Activated gamma-delta T cell treated with Interleukin-2 at 50 U/mL for 16 hours (primary cell): ENCODE results near the gene RNF38.
"Not testable (repeated sequence)": the region's sequence is repeated elsewhere in the genome, so short reads cannot be mapped to it uniquely, and the experiment has no call there.

ENCODE experiments used
- DNase-seq: peaks from one replicate; pipeline ENCODE4 v3.0.0-alpha.2; 2020

The RNF38 gene

DNA sequence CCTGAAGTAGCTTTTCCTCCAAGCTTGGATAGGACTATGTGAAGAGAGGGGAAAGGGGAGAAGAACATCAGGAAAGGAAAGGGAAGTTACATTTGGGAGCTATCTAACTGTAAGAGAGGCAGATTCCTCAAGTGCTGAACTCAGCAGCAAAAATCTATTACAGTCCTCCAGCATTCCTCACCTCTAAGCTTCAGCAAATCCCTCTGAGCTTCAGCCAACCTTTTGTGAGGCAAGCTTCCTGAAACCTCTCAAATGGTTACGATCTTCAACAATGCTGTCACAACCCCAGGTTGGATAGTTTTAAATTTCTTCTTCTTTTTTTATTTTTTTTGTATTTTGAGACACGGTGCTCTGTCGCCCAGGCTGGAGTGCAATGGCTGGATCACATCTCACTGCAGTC is 2.5 kb upstream of the RNF38 start:
- no peak for DNase-seq

DNA sequence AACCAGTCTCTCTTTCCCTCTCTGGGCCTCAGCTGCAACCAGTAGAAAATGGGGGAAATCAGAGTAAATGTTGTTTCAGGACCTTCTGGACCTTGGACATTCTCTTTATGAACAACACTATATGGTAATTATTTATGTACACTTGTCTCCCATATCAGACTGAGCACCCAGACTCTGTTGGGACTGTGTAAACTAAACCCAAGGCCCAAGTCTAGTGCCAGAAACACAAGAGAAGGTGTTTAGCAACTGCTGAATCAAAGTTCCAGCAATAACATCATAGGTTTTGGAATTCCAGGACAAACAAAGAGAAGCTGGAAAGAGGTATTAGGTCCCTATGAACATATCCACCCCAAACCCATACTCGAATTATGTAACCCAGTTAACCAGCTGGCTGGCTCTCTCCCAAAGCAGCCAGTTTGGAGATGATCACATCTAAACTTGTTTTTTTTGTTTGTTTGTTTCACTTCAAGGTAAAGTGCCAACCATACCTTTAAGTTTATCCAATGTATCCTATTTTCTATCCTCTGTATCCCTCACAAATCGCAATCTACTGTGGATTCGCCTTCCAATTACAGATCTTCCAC is 1.9 kb upstream of the RNF38 start:
- DNase-seq: no peak

DNA sequence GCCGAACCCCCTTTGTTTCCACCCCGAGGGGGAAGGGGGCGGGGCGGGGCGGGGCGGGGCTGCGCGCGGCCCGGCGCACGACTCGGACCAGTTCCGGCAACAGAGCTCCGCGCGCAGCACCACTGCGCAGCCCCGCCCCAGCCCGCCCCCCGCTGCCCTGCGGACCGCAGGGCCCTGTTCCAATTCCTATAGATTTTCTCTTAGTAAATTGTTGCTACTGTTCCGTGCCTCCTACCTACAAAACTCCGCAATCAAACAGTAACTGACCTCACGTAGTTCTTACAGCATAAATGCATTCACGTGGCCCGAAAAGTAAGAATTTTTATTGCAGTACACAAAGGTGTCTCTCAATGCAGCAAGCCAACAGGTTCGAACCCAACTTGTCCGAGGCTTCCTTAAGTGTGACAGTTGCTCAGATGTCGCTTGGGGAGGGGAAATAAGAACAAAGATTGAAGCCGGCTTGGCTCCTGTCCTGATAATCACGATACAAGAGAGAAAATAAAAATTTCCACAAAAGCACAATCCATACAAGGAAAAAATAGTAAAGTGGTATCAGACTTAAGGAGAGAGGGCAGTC is 1.2 kb upstream of the RNF38 start:
- DNase-seq: no peak

DNA sequence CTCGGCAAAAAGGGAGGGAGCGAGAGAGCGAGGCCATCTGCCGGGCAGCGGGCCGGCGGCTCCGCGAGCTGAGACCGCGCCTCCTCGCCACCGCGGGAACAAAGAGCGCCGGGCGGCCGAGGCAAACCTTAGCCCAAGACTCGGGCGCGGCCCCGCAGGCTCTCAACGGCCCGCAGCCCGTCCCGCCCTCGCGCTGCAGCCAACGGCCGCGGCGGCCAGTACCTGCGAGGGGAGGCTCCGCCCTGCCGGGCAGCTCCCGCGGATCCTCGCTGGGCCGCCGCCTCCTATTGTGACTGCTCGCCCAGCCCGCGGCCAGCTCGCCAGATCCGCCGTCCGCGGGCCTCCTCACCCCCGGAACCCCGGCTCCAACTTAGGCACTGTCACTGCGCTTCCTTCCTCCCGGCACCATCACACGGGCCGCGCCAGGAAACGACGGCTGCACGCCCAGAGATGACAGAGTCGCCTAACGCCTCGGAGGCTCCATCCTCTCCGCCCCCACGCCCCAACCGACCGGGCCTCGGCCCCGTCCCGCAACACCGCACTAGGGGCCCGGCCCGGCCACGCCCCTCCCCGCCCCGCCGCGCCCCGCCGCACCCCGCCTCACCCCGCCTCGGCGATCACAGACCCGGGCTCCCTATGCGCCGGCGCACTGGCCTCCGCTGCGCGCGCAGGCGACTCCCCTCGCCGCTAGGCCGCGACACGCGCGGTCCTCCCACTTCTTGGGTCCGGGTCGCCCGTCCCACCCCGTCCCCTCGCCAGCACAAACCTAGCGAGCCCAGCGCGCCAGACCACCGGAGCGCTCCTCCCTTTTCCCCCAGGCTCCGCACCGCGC is 479 bp upstream of the RNF38 start:
- peak; percentile 89 for DNase-seq

DNA sequence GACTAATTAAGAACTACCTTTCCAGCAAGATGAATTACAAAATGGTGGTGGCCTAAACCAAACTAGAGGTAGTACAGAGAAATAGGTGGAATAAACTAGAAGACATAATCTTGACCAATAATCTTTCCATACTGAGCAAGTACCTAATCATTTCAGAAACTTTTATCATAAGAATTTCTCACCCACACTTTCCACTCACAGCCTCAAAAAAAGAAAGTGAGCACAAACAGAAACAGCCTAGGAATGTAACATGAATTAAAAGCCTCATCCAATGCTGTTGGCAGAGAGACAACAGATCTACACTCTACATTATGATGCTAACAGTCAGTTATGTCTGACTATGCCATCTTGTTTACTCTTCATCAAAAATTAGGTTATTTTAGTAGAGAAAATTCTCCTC is 1.3 kb downstream of the RNF38 start:
- DNase-seq: no peak

DNA sequence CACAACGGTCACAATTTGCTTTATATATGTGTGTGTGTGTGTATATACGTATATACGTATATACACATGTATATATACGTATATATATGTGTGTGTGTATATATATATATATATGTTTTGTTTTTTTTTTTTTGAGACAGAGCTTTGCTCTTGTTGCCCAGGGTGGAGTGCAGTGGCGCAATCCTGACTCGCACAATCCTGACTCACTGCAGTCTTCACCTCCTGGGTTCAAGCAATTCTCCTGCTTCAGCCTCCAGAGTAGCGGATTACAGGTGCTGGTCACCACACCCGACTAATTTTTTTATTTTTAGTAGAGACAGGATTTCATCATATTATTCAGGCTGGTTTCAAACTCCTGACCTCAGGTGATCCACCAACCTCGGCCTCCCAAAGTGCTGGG is 3.1 kb downstream of the RNF38 start:
- no peak for DNase-seq

DNA sequence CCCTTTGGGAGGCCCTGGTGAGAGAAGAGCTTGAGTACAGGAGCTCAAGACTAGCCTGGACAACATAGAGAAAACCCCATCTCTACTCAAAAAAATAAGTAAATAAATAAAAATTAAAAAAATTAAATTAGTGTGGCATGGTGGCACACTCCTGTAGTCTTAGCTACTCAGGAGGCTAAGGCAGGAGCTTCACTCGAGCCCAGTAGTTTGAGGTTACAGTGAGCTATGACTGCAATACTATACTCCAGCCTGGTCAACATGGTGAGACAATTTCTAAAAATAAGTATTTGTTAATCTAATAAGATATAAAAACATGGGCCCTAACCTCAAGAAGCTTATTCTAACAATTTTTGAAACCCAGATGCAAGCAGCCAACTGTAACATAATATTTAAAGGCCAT is 7.6 kb downstream of the RNF38 start:
- DNase-seq: no peak

DNA sequence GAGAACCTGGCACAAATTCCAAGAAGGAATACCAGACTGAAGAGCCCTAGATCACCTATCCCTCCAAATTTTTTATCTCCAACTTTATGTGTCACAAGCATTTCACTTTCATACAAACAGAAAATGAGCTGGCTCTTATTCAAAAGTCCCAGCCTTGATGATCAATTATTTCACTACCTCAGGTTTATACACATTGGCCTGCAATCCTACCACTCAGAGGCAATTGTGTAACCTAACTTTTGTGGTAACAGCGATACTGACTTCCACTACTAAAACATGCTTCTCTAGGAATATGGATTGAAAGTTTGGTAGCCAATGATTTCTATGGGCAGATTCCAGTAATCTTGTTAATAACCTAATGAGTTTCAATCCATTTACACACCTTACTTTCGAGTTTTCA is 10.5 kb downstream of the RNF38 start:
- DNase-seq: no peak

DNA sequence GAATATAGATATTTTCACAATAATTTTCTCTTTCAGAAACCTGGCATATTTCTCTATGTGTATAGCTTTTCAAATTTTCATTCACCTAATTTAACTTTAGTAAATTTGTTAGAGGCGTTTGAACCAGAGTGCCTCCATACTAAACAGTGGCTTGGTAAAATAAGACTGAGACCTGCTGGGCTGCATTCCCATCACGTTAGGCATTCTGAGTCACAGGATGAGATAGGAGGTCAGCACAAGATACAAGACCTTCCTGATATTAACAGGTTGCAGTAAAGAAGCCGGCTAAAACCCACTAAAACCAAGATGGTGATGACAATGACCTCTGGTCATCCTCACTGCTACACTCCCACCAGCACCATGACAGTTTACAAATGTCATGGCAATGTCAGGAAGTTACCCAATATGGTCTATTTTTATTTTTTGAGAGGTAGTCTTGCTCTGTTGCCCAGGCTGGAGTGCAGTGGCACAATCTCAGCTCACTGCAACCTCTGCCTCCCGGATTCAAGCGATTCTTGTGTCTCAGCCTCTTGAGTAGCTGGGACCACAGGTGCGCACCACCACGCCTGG is 13.6 kb downstream of the RNF38 start:
- DNase-seq: not testable (repeated sequence)

DNA sequence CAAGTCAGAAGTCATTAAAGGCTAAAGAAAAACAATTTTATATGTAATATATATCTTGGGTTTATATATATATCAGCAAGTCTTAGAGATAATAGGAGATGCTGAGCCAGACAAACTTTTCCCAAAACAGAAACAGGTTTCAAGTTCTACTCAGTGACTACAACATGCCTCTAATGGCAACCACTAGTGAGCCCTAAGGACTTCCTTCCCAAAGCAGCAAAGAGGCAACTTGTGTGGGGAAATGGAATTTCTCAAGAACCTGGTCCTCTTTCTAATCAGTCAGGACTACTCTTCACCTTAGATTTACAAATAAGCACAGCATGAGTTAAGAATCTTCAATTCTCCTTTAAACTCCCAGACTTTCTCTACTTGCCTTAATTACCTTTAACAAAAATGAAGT is 17.6 kb downstream of the RNF38 start:
- DNase-seq: no peak

DNA sequence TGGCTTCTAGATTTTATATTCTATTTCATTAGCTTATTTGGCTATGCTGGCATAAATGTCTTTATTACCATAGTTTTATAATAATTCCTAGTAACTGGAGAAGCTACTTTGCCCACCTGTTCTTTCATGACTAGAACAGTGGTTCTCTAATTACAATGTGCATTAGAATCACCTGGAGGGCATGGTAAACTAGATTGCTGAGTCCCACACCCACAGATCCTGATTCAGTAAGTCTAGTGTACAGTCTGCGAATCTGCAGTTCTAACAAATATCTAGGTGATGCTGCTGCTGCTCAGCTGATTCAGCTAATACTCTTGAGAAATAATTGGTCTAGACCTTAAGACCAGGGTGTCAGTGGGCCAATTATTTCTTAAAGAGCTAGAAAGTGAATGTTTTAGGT is 35.5 kb downstream of the RNF38 start:
- no peak for DNase-seq

DNA sequence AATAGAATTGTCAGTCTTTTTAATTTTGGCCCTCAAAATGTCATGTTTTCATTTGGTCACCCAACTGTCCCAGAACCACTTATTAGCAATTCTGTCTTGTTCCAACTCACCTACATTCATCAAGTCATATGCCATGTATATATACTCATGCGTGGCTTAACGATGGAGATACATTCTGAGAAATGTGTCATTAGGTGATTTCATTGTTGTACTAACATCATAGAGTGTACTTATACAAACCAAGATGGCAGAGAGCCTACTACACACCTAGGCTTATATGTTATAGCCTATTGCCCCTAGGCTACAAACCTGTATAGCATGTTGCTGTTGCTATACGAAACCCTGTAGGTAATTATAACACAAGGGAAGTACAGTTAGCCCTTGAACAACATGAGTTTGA is 36.6 kb downstream of the RNF38 start:
- DNase-seq: no peak

DNA sequence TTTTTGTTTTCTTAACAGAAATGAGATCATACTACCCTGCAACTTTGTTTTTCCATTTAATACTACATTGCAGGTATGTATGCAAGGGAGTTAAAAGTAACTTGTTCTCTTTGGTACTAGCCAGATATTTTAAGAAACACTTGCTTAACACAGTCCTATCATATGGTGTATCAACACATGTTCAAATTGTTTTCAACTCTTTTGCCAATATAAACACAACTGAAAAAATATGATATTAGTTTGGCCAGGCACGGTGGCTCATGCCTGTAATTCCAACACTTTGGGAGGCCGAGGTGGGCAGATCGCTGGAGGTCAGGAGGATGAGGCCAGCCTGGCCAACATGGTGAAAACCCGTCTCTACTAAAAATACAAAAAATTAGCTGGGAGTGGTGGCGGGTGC is 41.6 kb downstream of the RNF38 start:
- no peak for DNase-seq

DNA sequence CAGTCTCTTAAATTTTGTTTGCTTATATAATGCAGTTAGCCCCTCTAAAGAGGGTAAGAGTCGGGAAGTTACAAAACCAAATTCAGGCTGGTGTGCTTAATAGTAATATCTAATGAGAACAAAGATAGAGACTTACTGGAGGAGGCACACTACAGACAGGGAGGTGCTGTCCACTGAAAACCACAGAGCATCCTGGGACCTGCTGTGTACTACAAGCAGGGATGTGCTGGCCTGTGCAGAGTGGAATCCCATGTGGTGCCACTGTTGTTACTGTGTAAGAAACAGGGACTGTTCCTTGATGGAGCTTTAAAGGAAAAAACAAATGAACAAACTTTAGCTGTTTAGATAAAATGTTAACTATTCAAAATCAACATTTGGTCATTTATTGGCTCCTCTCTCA is 42.4 kb downstream of the RNF38 start:
- no peak for DNase-seq

DNA sequence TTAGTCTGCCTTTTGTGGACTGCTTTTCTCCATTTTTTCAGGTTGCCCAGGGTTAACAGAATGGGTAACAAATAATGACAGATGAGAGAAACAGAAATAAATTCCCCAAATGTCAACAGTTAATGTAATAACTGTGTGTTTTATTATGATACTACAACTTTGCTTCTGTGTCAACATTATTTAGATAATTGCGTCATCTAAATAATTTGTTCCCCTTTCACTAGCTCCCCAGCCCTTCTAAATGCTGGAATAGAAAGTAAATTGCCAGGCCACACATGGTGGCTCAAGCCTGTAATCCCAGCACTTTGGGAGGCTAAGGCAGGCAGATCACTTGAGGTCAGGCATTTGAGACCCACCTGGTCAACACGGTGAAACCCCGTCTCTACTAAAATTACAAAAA is 53.5 kb downstream of the RNF38 start:
- DNase-seq: no peak

DNA sequence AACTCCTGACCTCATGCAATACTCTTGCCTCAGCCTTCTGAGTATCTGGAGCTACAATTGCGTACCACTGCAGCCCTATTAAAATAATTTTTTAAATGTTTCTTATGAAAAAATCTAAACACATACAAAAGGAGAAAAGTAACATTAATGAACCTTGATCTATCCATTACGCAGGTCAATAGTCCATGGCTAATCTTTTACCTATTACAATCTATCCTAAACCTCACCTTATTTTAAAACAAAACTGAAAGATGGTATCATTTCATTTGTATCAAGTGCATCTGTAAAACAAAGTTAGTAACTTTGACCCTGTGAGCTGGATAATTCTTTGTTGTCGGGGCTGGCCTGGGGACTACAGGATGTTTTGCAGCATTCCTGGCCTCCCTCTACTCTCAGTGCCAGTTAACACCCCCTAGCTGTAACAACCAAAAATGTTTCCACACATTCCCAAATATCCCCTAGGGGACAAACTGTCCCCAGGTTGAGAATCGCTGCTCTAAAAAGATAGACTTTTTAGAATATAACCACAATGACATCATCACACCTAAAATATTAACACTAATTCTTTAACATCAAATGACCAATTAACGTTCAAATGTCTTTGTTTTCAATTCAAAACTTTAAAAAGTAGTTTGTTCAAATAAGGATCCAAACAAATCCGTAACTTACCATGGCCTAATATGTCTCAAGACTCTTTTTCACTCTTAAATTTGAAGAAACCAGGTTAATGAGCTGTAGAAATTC is 54.8 kb downstream of the RNF38 start:
- no peak for DNase-seq

DNA sequence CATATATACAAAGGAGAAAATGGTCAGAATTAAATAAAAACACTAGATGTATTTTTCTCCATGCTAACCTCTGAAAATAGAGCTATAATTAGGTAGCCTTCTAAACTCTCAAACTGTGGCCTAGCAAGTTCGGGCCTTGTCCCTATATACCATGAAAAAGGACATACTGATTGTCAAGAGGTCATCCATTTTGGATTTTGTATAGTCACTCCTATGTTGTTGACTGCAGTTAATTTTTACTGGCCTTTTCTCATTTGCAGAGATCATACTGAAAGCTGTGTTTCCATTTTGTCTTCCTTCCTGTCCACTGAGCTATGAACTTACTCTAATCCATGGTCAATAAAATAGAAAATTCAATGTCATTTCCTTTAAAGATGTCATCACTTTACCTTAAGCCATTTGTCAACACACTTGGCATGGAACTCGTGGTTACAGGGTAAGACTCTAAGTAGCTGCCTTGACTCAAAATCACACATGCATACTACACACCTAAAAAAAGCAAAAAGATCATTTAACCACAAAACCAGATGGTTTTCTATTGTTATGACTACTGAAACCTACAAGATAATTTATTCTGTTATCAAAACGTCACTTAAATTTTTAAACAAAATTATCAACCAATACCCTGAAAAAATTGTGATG is 58.0 kb downstream of the RNF38 start:
- DNase-seq: no peak

DNA sequence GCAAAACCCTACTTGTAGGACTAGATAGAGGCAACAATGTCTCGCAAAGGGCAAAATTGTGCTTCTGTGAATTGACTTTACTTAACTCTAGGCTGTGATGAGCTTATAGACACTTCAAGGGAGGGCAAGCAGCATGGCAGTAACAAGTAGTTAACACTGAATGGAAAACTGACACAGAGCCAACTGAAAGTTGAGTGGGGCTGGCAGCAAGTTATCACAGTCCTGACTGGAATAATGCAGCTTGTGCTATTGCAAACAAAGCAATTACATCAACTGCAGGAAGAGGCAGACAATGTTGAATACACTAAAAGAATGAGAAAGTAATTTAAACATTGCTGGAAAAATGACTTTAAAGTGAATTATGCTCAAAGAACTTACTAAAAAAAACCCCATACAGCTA is 62.2 kb downstream of the RNF38 start:
- DNase-seq: no peak

DNA sequence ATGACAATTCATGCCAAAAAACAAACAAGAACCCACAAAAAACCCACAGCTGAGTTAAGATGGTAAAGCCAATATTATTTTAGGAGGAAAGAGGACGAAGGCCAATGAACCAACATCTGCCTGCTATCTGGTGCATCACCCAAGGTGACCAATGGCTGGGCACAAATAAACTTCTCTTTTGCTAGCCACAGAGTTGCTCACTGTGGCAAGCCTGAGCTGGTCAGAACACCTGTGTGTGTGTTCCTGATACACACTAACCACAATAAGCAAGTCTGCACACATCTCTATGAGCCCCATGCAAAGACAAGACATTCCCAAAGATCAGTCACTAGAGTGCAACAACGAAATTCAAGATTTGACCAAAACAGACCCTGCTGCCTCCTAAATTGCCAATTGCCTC is 63.1 kb downstream of the RNF38 start:
- no peak for DNase-seq

DNA sequence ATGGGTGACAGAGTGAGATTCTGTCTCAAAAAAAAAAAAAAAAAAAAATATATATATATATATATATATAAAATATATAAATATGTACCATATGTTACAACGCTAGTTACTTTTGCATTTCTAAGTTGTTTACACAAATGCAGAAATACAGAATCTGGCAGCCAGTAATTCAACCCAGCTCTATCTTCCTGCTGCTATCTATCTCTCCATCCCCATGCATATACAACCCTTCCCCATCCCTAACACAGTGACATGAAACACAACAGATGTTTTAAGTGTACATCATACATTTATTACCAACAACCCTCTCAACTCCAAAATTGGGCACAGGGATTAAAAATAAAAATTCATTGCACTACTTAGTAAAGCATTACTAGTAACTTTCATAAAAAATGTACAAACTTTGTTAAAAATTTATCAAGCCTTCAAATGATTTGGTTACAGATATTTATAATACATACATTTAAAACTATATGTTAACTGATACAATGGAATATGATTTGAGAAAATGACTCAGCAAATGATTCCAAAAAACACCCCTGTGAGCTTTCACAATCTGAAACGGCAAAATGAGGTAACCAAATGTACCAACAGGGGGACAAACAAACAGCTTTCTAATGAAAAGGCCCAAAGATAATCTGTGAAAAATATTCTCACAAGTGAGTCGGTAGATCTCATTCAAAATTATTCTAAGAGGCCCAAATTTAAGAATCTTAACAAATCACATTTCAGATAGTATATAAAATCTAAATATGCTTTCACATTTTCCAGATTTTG is 63.8 kb downstream of the RNF38 start:
- DNase-seq: no peak

DNA sequence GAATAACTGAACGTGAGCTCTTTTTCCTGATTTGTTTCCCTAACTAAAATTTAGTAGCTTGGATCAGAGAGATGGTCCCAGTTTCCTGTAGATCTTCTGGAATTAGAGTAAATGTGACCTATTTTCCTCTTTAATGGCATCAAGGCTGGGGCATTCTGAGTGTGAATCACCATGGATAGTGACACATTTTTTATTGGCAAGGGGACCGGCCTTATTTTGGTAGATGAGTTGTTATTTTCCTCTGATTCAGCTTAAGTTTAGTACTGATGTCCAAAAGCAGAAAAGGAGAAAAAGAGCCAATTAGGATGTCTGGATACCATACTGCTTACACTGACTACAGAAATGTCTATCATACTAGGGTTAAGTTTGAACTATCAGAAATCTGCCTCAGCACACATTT is 68.1 kb downstream of the RNF38 start:
- no peak for DNase-seq

DNA sequence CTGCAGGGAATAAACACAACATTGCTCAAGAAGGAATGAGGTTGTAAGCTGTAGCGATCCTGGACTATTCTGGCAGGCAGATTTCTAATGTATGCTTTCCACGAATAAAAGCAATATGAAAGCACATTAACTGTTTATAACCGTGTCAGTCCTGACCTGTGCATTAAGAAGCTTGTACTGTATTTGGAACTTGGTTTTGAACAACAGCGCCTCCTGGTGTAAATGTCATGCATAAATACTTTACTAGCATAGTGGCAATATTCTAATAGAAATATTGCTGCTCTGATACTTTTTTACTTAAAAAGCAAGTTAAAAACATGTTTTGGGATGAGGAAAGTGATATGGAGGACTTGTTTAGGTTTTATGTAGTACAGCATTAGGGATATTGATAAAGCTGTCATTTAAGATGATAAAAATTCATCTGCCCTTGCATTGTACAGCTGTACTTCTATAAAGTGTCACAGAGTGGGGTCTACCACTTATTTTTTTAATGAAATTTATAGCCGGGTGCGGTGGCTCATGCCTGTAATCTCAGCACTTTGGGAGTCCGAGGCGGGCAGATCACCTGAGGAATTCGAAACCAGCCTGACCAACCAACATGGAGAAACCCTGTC is 71.2 kb downstream of the RNF38 start:
- DNase-seq: peak; percentile 27
